GM23338 (cell line): Measurements from ENCODE around the gene CTAG2. TPM values are rescaled to one million over a fixed set of nuclear protein-coding genes. Genes with fewer than 3 reads are reported as not detected.
"Not testable (repeated sequence)": the region's sequence is repeated elsewhere in the genome, so short reads cannot be mapped to it uniquely, and the experiment has no call there.

Experiments
- ATAC-seq: fragments of 200-7000 bp; cut with Tn5 transposase; 3 replicates; pipeline ENCODE4 v1.9.1; 2020
- DNase-seq: peaks from one replicate; pipeline ENCODE4 v3.0.0-alpha.2; 2015; ENCODE audit warnings: low spot score
- H2AFZ ChIP-seq: fragments of 200-600 bp; sonication (generic); 2 replicates; pipeline ENCODE4 v1.8.0; 2016; ENCODE audit warnings: antibody characterized with exemption, mild to moderate bottlenecking, moderate library complexity
- H3F3A ChIP-seq: fragments of 200-600 bp; sonication (generic); replicated peaks from 2 replicates; pipeline ENCODE4 v1.8.0; 2017; ENCODE audit warnings: antibody characterized with exemption, mixed run types, low read depth
- H3K27ac ChIP-seq: fragments of 200-600 bp; sonication (generic); 2 replicates; pipeline ENCODE4 v1.6.1; 2016; ENCODE audit warnings: low read depth
- H3K27me3 ChIP-seq: fragments of 200-600 bp; sonication (generic); 2 replicates; pipeline ENCODE4 v1.8.0; 2016; ENCODE audit warnings: mild to moderate bottlenecking, mixed run types, moderate library complexity; ENCODE audit not compliant: insufficient read depth
- H3K36me3 ChIP-seq: fragments of 200-600 bp; sonication (generic); 2 replicates; pipeline ENCODE4 v1.8.0; 2016; ENCODE audit warnings: mild to moderate bottlenecking; ENCODE audit not compliant: insufficient read depth
- H3K4me1 ChIP-seq: fragments of 200-600 bp; sonication (generic); 2 replicates; pipeline ENCODE4 v1.8.0; 2016; ENCODE audit warnings: mild to moderate bottlenecking, moderate library complexity; ENCODE audit not compliant: insufficient read depth
- H3K4me2 ChIP-seq: fragments of 200-600 bp; sonication (generic); 2 replicates; pipeline ENCODE4 v1.7.1; 2017; ENCODE audit warnings: mixed run types
- H3K4me3 ChIP-seq: fragments of 200-600 bp; sonication (generic); 2 replicates; pipeline ENCODE4 v1.6.1; 2016; ENCODE audit warnings: mixed run types
- H3K79me2 ChIP-seq: fragments of 200-600 bp; sonication (generic); replicated peaks from 2 replicates; pipeline ENCODE4 v1.8.0; 2017; ENCODE audit warnings: mild to moderate bottlenecking; ENCODE audit not compliant: insufficient read depth
- H3K9me2 ChIP-seq: fragments of 200-600 bp; sonication (generic); 2 replicates; pipeline ENCODE4 v1.8.0; 2017; ENCODE audit not compliant: insufficient read depth
- H4K20me1 ChIP-seq: fragments of 200-600 bp; sonication (generic); replicated peaks from 2 replicates; pipeline ENCODE4 v1.8.0; 2017; ENCODE audit warnings: mild to moderate bottlenecking; ENCODE audit not compliant: insufficient read depth
- H3K27ac Mint-ChIP-seq: 2 replicates; pipeline ENCODE4 v1.8.0; 2020; ENCODE audit warnings: inconsistent platforms, mild to moderate bottlenecking, moderate library complexity, mixed read lengths
- H3K27me3 Mint-ChIP-seq: 3 replicates; pipeline ENCODE4 v1.8.0; 2022; ENCODE audit warnings: low read depth, mild to moderate bottlenecking, moderate library complexity, mixed read lengths, inconsistent platforms; ENCODE audit not compliant: insufficient read depth, poor library complexity
- H3K36me3 Mint-ChIP-seq: 3 replicates; pipeline ENCODE4 v1.8.0; 2021; ENCODE audit warnings: low read depth, mild to moderate bottlenecking, inconsistent platforms, moderate library complexity, mixed read lengths
- H3K4me1 Mint-ChIP-seq: 3 replicates; pipeline ENCODE4 v1.8.0; 2020; ENCODE audit warnings: mild to moderate bottlenecking, inconsistent platforms, mixed read lengths
- H3K4me3 Mint-ChIP-seq: 3 replicates; pipeline ENCODE4 v1.8.0; 2021; ENCODE audit warnings: moderate library complexity, mild to moderate bottlenecking, inconsistent platforms, mixed read lengths
- H3K9me3 Mint-ChIP-seq: 3 replicates; pipeline ENCODE4 v1.8.0; 2020; ENCODE audit warnings: moderate library complexity, mild to moderate bottlenecking, inconsistent platforms, mixed read lengths
- polyA plus RNA-seq: library from polyadenylated mRNA; unstranded; fragments of >200 nt; fragmentation: Nextera tagmentation; extraction: Ambion mirVana; gene quantifications from 2 replicates; pipeline ENCODE4 v1.2.1, GENCODE V29; 2016
- total RNA-seq: library from RNA; depleted of rRNA; stranded (reverse); fragments of >200 nt; shearing (Covaris generic); gene quantifications from 2 replicates; pipeline ENCODE4 v1.2.3, GENCODE V29; 2014

Gene CTAG2
- total and polyA plus RNA-seq, 2 experiments from 2014 or later = 0.87 TPM; not detected in 1

DNA sequence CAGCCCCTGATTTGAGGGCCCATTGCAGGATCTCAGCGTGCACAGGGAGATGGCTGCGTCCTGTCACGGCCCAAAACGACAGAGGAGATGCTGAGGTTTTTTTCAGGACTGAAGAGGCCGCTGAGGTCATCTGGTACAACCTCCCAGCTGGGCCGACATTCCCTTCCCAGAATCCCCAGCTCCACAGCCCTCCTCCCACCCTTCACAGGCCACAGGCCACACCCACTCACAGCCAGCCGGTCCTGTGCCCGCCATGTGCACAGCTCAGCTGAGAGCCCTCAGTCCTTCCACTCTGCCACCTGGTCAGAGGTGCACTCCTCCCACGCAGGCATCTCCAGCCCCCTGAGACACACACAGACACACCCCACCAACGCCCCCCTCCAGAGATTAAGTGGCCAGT lies 11.6 kb downstream of the CTAG2 start:
- H3K9me3 Mint-ChIP-seq, H3K4me3 Mint-ChIP-seq, H3K27me3 ChIP-seq, H3K27ac Mint-ChIP-seq, H3K27ac ChIP-seq, DNase-seq, H4K20me1 ChIP-seq, H3K27me3 Mint-ChIP-seq, H3K9me2 ChIP-seq, H3K36me3 ChIP-seq, H2AFZ ChIP-seq, H3K79me2 ChIP-seq, H3K4me1 ChIP-seq, H3K4me3 ChIP-seq, H3F3A ChIP-seq, H3K36me3 Mint-ChIP-seq, ATAC-seq, H3K4me1 Mint-ChIP-seq, H3K4me2 ChIP-seq: not testable (repeated sequence)

DNA sequence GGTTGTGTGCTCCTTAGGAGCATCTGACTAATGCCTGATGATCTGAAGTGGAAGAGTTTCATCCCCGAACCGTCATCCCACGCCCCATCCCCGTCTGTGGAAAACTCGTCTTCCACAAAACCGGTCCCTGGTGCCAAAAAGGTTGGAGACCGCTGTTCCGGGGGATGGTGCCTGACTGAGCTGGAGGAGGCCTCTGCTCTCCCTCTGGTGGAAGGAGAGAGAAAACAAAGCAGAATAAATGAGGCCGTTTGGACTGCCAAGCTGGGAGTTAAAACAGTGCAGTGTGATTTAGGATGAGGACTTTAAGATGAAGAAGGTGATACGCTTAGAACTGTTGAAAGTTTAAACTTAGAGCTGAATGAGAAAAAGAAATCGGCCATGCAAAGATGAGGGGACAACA lies 19.7 kb downstream of the CTAG2 start:
- not testable (repeated sequence) for H3K27ac Mint-ChIP-seq, H3K36me3 ChIP-seq, H3K27me3 ChIP-seq, H3K79me2 ChIP-seq, H3K4me1 ChIP-seq, H3K9me3 Mint-ChIP-seq, H3K27me3 Mint-ChIP-seq, H3K27ac ChIP-seq, H3K9me2 ChIP-seq, H3K4me3 Mint-ChIP-seq, DNase-seq, H3K36me3 Mint-ChIP-seq, H3K4me3 ChIP-seq, H4K20me1 ChIP-seq, H3F3A ChIP-seq, H3K4me1 Mint-ChIP-seq, H3K4me2 ChIP-seq, H2AFZ ChIP-seq
- ATAC-seq = peak; percentile 69

DNA sequence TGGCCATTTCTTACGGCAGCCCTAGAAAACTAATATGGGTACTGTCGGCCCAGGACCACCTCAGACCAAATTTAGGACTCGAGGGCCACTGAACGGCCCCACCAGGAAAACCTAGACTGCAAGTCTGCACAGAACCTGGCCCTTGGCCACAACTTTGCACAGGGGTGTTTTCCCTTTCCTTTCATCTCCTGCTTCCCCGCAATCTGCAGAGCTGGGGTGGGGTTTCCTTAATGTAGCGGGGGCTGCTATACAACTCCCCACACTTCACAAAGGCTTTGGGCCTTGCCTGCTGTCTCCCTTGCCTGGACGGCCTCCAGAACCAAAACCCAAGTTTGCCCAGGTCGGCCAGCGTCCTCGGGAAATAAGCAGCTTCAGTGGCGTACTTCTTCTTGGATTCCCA lies 22.4 kb downstream of the CTAG2 start:
- H3K4me1 ChIP-seq, H3F3A ChIP-seq, ATAC-seq, H3K9me3 Mint-ChIP-seq, H3K9me2 ChIP-seq, H3K27me3 Mint-ChIP-seq, H3K4me1 Mint-ChIP-seq, H3K79me2 ChIP-seq, H2AFZ ChIP-seq, H3K4me3 Mint-ChIP-seq, H4K20me1 ChIP-seq, H3K4me3 ChIP-seq, H3K27ac Mint-ChIP-seq, H3K27ac ChIP-seq, H3K4me2 ChIP-seq, H3K36me3 ChIP-seq, H3K27me3 ChIP-seq, H3K36me3 Mint-ChIP-seq, DNase-seq: not testable (repeated sequence)

DNA sequence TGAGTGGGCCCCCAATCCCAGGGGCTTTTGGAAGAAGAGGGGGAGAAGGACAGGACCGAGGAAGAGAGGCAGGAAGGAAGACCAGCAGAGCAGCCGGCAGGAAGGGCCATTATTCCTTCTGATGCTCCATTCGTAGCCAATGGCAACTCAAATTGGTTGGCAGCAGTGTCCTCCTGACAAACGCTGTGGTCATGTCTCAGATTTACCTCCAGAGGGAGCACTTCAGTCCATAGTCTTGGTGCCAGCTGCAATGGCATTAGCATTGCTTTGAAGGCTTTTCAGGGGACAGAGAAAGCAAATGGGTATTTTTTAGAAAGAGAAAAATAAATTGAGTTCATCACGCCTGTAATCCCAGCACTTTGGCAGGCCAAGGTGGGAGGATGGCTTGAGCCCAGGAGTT lies 24.4 kb downstream of the CTAG2 start:
- not testable (repeated sequence) for H3K36me3 Mint-ChIP-seq, H3K4me3 ChIP-seq

DNA sequence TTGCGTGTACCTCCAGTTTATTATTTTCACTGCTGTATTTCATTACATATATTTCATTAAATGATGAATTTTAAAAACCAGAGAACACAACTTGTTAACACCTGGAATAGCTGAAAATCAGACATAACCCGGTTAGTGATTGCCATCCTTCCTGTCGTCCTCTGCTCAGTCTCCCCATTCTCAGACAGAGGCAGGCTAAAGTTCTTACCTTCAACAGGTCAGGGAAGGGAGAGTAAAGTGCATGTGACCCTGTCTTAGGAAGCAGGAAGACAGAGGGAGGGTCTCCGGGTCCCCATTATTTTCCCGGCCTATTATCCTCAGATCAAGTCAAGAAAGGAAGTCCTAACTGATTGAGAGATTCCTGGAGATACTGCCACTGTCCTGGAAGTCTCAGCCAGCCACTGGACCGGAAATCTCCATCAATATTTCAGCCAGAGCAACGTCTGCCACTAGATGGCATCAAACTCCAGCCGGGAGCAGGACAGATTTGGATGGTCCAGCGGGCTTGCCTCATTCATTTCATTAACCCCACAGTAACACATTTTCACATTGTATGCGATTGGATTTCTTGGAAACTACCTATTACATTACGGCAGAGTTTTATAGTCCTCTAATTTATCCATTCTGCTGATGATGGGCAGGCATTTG lies 32.5 kb downstream of the CTAG2 start:
- H3K4me3 Mint-ChIP-seq, H3K9me3 Mint-ChIP-seq: not testable (repeated sequence)

More for the DNA sequence above, 24.4 kb downstream of the CTAG2 start:
- not testable (repeated sequence) for H3K27me3 ChIP-seq, H3K4me1 ChIP-seq, H3K9me3 Mint-ChIP-seq, H3K27me3 Mint-ChIP-seq, H3K79me2 ChIP-seq, H3K9me2 ChIP-seq, H3F3A ChIP-seq, H3K27ac ChIP-seq, H3K4me2 ChIP-seq, H3K36me3 ChIP-seq, H3K27ac Mint-ChIP-seq, H3K4me3 Mint-ChIP-seq, H3K4me1 Mint-ChIP-seq, H4K20me1 ChIP-seq, DNase-seq, H2AFZ ChIP-seq
- peak; percentile 85 for ATAC-seq

DNA sequence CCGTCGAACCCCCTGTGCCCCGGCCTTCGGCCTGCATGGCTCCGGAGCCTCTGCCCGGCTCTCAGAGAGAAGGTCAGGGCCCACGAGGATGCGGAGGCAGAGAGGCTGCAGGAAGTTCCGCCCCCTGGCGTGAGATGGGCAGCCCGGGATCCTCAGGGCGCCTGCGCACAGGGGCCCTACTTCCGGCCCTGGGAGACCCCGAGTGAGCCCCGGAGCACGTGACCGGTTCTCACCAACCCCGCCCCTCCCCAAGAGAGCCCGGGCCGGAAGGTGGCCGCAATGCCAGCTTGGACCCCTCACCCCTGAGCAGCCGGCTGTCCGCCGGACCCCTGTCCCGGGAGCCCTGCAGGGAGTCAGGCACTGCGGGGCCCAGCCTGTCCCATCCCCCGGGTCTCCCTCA lies 34.2 kb downstream of the CTAG2 start, which contains the start of gene CTAG1B:
Gene CTAG1B (minus strand): TSS at position 101 of the 400 bp plus-strand sequence. CDS start 64 bp downstream, at position 37.
- ATAC-seq = not testable (repeated sequence)

More for the DNA sequence above, 32.5 kb downstream of the CTAG2 start:
- not testable (repeated sequence) for H3K9me2 ChIP-seq, H4K20me1 ChIP-seq, H2AFZ ChIP-seq, DNase-seq, H3K4me1 ChIP-seq, H3K4me1 Mint-ChIP-seq, H3K27ac ChIP-seq, H3F3A ChIP-seq, H3K36me3 ChIP-seq, H3K27me3 Mint-ChIP-seq, H3K4me3 ChIP-seq, H3K36me3 Mint-ChIP-seq, H3K27me3 ChIP-seq, H3K27ac Mint-ChIP-seq, H3K79me2 ChIP-seq, H3K4me2 ChIP-seq
- ATAC-seq = peak; percentile 60

DNA sequence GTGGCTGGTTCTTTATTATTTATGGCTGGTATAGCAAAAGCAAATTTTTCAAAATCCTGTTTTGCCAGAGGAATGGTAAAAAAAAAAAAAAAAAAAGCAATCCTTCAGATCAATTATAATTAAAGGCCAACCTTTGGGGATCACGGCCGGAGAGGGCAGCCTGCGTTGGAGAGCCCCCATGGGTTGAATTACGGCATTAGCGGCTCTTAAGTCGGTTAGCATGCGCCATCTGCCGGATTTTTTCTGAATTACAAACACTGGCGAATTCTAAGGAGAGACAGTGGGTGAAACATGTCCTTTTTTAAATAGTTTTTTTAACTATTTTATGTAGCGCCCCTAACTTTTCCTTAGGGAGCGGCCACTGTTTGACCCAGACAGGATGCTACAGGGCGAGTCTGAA lies 39.8 kb downstream of the CTAG2 start:
- not testable (repeated sequence) for H3K4me1 ChIP-seq, H3K27me3 ChIP-seq, H3K4me3 Mint-ChIP-seq, H3K4me2 ChIP-seq, H2AFZ ChIP-seq, H3K27ac ChIP-seq, H3K36me3 Mint-ChIP-seq, H3K9me3 Mint-ChIP-seq, H3K27ac Mint-ChIP-seq, H3K4me3 ChIP-seq, H4K20me1 ChIP-seq, H3K27me3 Mint-ChIP-seq, H3K9me2 ChIP-seq, H3K79me2 ChIP-seq, DNase-seq, H3K36me3 ChIP-seq, H3F3A ChIP-seq
- ATAC-seq = peak; percentile 47
- H3K4me1 Mint-ChIP-seq = peaks cover 12% of the 10 kb centered on the region

More for the DNA sequence above, 34.2 kb downstream of the CTAG2 start, which contains the start of gene CTAG1B:
- not testable (repeated sequence) for H3K4me1 Mint-ChIP-seq, H4K20me1 ChIP-seq, H3K9me2 ChIP-seq, H3K4me2 ChIP-seq, DNase-seq, H2AFZ ChIP-seq, H3K79me2 ChIP-seq, H3F3A ChIP-seq, H3K4me1 ChIP-seq, H3K9me3 Mint-ChIP-seq, H3K27ac Mint-ChIP-seq, H3K27ac ChIP-seq, H3K27me3 ChIP-seq, H3K27me3 Mint-ChIP-seq, H3K4me3 ChIP-seq, H3K36me3 Mint-ChIP-seq, H3K4me3 Mint-ChIP-seq, H3K36me3 ChIP-seq
